Activated CD8-positive, alpha-beta memory T cell treated with anti-CD3 and anti-CD28 coated beads for 1 hour (primary cell): ENCODE measurements around the gene ZKSCAN5.
"Not testable (repeated sequence)": the region's sequence is repeated elsewhere in the genome, so short reads cannot be mapped to it uniquely, and the experiment has no call there.

Experiments used
- DNase-seq, 2 donors: peaks; one replicate each; pipeline ENCODE4 v3.0.0-alpha.2; 2020; ENCODE audit warnings: low read depth in 1 of 2; ENCODE audit errors: extremely low read depth in 1 of 2

The ZKSCAN5 gene

GRCh38 chr7:99580778-99581332 lies 76.4 kb downstream of the ZKSCAN5 start:
- not testable (repeated sequence) for DNase-seq
